ENCODE data around the gene TGFBR3L.

The TGFBR3L gene

GRCh38 chr19:7914598-7915045, at the start of gene TGFBR3L:
TGFBR3L (plus strand) TSS chr19:7914830.
- DNase-seq: no peak

- no peak for DNase-seq
Measured at GRCh38 chr19:7865262-7865911, 49.2 kb upstream of the TGFBR3L start.

GRCh38 chr19:7866399-7867091, 48.1 kb upstream of the TGFBR3L start:
- no peak for DNase-seq

GRCh38 chr19:7867092-7867844, 47.4 kb upstream of the TGFBR3L start:
- no peak for DNase-seq

GRCh38 chr19:7868326-7868670, 46.3 kb upstream of the TGFBR3L start:
- DNase-seq: peak; percentile 43

GRCh38 chr19:7868671-7869452, 45.8 kb upstream of the TGFBR3L start:
- DNase-seq: peak; percentile 84

GRCh38 chr19:7869453-7869909, 45.1 kb upstream of the TGFBR3L start:
- peak; percentile 81 for DNase-seq

GRCh38 chr19:7869910-7870511, 44.6 kb upstream of the TGFBR3L start:
- DNase-seq: peak; percentile 58

- DNase-seq: no peak
Measured at GRCh38 chr19:7870571-7871436, 43.8 kb upstream of the TGFBR3L start.

GRCh38 chr19:7871437-7872305, 43.0 kb upstream of the TGFBR3L start:
- DNase-seq: peak; percentile 70

- DNase-seq: no peak
Measured at GRCh38 chr19:7872306-7873204, 42.1 kb upstream of the TGFBR3L start.

GRCh38 chr19:7873304-7874075, 41.1 kb upstream of the TGFBR3L start:
- DNase-seq: no peak

GRCh38 chr19:7874076-7874896, 40.3 kb upstream of the TGFBR3L start, which contains the start of gene PRR36:
PRR36 (minus strand) TSS chr19:7874390; CDS start chr19:7873689, 701 bp downstream.
- no peak for DNase-seq

- DNase-seq: no peak
Measured at GRCh38 chr19:7874897-7875273, 39.7 kb upstream of the TGFBR3L start.

GRCh38 chr19:7877249-7877836, 37.3 kb upstream of the TGFBR3L start:
- no peak for DNase-seq

GRCh38 chr19:7879111-7879807, 35.4 kb upstream of the TGFBR3L start:
- no peak for DNase-seq

GRCh38 chr19:7879836-7880235, 34.8 kb upstream of the TGFBR3L start:
- no peak for DNase-seq
